Measurements from ENCODE around the gene APOC3.
"Not testable (repeated sequence)": the region's sequence is repeated elsewhere in the genome, so short reads cannot be mapped to it uniquely, and the experiment has no call there.

APOC3 gene

DNA sequence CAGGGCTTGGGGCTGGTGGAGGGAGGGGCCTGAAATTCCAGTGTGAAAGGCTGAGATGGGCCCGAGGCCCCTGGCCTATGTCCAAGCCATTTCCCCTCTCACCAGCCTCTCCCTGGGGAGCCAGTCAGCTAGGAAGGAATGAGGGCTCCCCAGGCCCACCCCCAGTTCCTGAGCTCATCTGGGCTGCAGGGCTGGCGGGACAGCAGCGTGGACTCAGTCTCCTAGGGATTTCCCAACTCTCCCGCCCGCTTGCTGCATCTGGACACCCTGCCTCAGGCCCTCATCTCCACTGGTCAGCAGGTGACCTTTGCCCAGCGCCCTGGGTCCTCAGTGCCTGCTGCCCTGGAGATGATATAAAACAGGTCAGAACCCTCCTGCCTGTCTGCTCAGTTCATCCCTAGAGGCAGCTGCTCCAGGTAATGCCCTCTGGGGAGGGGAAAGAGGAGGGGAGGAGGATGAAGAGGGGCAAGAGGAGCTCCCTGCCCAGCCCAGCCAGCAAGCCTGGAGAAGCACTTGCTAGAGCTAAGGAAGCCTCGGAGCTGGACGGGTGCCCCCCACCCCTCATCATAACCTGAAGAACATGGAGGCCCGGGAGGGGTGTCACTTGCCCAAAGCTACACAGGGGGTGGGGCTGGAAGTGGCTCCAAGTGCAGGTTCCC is at the start of gene APOC3:
APOC3 (plus strand) TSS at position 383 of the 659 bp plus-strand sequence. CDS start 676 bp downstream, outside the sequence.
- no peak for DNase-seq (ENCODE audit: low read depth)

GRCh38 chr11:116782728-116783127 is 47.0 kb upstream of the APOC3 start:
- no peak for DNase-seq (ENCODE audit: low read depth)

- DNase-seq (ENCODE audit: low read depth), result no peak
Observed at GRCh38 chr11:116786326-116786725, 43.4 kb upstream of the APOC3 start.

- no peak for DNase-seq (ENCODE audit: low read depth)
Observed at GRCh38 chr11:116786966-116787365, 42.7 kb upstream of the APOC3 start.

DNA sequence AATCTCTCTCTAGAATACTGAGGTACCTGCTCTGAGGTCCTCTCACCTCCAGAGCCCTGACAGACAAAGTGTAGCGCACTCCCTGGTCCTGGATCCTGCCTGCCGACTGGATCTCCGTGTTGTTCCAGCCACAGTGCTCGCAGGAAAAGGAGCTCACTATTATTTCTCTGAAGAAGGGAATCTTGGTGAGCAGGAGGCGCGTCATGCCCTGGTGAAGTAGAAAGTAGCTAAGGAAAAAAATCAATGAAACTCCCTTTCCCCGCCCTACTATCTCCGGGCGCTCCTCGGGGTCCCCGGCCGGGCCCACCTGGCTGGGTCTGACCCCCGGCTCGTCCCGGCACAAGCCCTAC is 42.3 kb upstream of the APOC3 start:
- no peak for DNase-seq (ENCODE audit: low read depth)

- DNase-seq (ENCODE audit: low read depth), result no peak
Observed at GRCh38 chr11:116787786-116788486, 41.8 kb upstream of the APOC3 start, which contains the start of gene ZPR1. ZPR1 (minus strand) TSS chr11:116788023; CDS start chr11:116787990, 33 bp downstream.

GRCh38 chr11:116788534-116788933 is 41.2 kb upstream of the APOC3 start:
- no peak for DNase-seq (ENCODE audit: low read depth)

- DNase-seq (ENCODE audit: low read depth), result no peak
Observed at GRCh38 chr11:116788975-116789374, 40.7 kb upstream of the APOC3 start.

GRCh38 chr11:116790167-116791001 is 39.3 kb upstream of the APOC3 start:
- DNase-seq (ENCODE audit: low read depth), result no peak

DNA sequence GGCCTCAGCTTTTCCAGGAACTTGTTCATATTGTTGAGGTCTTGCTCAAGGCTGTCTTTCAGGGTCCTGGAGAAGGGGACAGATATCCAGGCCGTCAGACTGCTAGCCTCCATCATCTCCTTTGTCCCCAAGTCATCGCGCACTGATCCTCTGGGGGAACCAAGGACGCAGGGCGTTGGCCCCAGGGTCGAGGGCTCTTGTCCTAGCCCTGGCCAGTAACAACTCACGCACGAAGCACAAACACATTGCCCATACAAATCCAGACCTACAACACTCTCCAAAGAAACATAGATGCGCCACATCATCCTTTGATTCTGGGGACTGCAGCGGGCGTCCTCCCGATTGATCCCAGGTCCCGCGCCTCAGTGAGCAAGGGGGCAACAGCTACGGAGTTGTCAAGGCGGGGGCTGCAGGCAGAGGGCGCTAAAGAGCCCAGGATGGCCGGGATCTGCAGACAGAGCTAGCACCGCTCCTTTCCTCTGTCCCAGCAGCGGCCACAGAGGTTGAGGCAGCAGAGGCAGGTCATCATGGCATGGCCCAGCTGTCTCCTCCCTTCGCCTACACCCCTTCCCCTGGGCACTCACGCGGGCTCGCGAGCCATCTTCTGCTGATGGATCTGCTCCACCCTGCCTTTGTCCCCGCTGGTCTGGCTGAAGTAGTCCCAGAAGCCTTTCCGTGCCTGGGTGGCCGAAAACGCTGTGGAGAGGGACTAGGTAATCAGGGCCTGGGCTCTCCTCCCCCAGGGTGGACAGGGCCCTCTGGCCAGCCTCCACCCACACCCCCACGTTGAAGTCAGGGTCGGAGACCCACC is 38.5 kb upstream of the APOC3 start:
- no peak for DNase-seq (ENCODE audit: low read depth)

GRCh38 chr11:116791813-116792143 is 37.9 kb upstream of the APOC3 start, which contains the start of gene APOA5:
APOA5 (minus strand) TSS chr11:116791879; CDS start chr11:116791860, 19 bp downstream.
- DNase-seq (ENCODE audit: low read depth), result no peak

GRCh38 chr11:116792144-116792868 is 37.4 kb upstream of the APOC3 start:
- DNase-seq (ENCODE audit: low read depth), result no peak

DNA sequence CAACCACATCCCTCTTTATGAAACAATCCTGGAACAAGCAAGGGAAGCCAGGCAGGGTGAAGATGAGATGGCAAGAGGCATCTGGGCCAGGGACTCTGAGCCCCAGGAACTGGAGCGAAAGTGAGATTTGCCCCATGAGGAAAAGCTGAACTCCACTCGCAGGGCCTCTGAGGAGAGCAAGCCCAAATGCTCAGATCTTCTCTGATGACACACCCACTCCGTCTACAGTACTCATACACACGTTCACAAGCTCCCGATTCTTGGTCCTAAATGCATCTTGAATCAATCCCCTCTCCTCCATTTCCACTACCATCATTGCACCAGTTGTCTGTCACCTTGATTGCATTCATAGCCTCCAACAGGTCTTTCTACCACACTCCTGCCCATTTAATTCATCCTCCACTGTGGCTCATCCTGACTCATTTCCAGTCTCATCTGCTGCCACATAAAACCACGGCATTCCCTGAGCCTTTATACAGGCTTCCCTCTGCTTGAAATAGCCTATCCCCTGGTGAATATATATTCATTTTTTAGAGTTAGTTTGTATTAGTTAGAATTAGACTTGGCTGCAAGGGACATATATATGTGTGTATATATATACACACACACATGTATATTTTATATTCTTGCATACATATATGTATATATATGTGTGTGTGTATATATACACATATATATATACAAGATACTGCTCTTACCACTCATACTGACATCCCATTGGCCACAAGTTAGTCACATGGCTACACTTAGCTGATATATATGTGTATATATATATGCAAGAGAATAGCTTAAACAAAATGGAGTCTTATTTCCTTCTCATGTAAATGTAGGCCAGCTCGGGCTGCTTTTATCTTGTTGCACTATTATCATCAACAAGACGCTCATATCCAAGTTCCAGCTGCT is 36.6 kb upstream of the APOC3 start:
- no peak for DNase-seq (ENCODE audit: low read depth)

DNA sequence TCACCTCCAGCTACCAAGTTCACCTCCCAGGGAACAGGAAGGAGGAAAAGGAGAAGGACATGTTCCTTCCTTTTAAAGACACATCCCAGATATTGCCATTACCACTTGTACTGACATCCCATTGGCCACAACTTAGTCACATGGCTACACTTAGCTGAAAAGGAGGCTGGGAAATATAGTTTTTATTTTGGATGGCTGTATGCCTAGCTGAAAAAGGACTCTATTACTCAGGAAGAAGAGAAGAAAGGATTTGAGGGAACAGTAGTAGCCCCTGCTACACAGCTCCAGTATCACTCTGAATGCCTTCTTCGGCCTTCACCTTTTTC is 36.0 kb upstream of the APOC3 start:
- DNase-seq (ENCODE audit: low read depth), result no peak

DNA sequence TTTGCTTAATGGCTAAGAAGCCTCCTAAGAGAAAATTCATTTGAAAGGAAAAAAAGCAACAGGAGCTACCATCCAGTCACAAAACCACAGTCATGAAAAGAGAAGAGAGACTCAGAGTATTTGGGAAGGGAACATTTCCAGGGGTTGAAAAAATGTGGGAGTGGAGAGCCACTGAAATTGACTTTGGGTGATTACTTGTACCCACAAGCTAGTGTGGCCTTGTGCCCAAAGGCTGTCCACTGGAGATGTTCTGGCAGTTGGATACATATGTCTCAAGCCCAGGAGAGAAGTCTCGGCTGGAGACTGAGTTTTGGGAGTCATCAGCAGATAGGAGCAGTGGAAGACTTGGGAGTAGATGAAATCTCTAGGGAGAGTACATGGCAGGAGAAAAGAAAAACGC is 34.9 kb upstream of the APOC3 start:
- no peak for DNase-seq (ENCODE audit: low read depth)

DNA sequence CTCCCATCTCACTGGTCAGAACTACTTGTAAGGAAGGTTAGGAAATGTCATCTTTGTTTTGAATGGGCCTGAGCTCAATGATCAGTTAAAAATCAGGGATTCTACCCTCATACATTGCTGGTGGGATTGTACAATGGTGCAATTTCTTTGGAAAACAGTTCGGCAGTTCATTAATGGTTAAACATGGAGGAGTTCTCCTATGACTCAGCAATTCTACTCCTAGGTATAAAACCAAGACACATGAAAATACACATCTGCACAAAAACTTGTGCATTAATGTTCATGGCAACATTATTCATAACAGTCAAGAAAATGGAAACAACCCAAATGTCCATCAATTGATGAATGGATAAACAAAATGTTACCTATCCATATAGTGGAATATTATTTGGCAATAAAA is 33.2 kb upstream of the APOC3 start:
- DNase-seq (ENCODE audit: low read depth), result no peak

DNA sequence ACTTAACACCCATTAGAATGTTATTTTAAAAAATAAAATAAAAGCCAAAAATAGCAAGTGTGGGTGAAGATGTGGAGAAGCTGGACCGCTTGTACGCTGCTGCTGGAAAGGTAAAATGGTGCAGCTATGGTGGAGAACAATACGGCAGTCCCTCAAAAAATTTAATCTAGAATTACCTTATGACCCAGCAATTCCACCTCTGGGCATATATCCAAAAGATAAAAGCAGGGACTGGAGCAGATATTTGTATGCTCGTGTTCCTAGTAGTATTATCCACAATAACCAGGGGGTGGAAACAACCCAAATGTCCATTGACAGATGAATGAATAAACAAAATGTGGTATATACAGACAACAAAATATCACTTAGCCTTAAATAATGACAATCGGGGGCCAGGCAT is 31.9 kb upstream of the APOC3 start:
- DNase-seq (ENCODE audit: low read depth), result no peak

DNA sequence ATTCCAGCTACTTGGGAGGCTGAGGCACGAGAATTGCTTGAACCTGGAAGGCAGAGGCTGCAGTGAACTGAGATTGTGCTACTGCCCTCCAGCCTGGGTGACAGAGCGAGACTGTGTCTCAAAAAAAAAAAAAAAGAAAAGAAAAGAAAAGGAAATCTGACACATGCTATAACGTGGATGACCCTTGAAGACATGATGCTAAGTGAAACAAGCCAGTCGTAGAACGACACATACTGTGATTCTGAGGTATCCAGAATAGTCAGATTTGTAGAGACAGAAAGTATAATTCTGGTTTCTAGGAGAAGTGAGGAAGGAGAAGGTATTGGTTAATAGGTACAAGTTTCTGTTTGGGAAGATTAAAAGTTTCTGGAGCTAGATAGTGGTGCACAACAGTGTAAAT is 31.3 kb upstream of the APOC3 start:
- no peak for DNase-seq (ENCODE audit: low read depth)

DNA sequence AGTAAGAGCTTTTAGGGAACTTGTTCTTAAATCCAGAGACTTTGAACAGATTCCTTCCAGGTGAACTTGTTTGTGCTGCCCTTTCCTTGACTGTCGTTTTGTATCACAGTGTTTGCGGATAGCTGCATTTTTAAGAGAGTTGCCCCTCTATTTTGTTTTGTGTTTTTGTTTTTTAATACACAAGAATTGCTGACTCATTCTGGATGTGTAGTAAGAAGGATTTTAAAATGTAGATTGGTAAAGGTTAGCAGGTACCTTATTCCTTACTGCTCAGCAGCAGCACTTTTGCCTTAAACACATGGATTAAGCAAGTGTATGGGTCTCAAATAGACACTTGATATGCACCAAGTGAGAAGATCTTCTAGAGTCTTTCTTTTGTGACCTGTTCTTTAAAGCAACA is 29.1 kb upstream of the APOC3 start:
- no peak for DNase-seq (ENCODE audit: low read depth)

DNA sequence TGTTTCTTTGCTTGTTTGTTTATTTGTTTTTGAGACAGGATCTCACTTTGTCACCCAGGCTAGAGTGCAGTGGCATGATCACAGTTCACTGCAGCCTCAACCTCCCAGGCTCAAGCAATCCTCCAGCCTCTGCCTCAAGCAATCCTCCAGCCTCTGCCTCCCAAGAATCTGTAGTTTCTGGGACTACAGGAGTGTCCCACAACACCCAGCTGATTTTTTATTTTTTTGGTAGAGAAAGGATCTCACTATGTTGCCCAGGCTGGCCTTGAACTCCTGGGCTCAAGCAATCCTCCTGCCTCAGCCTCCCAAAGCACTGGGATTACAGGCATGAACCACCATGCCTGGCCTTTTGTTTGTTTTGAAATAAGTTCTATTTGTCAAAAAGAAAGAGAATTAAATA is 28.0 kb upstream of the APOC3 start:
- not testable (repeated sequence) for DNase-seq (ENCODE audit: low read depth)
